SK-N-SH (cell line): ENCODE results near the gene CSNK2A3.

Source experiments
- FOXM1 ChIP-seq: IDR thresholded peaks from 2 replicates; pipeline ENCODE4 v1.4.0; 2012; ENCODE audit warnings: low read depth, mild to moderate bottlenecking
- MXI1 ChIP-seq: IDR thresholded peaks from 2 replicates; pipeline ENCODE4 v1.6.1; 2012; ENCODE audit warnings: mild to moderate bottlenecking, low read depth, low read length, improper control_type of control experiment
- RAD21 ChIP-seq: IDR thresholded peaks from 2 replicates; pipeline ENCODE4 v1.6.1; 2012; ENCODE audit warnings: mild to moderate bottlenecking, low read length
- TEAD4 ChIP-seq: IDR thresholded peaks from 2 replicates; pipeline ENCODE4 v1.4.0; 2012; ENCODE audit warnings: mild to moderate bottlenecking, borderline replicate concordance; ENCODE audit not compliant: insufficient read depth
- ZBTB33 ChIP-seq: IDR thresholded peaks from 2 replicates; pipeline ENCODE4 v1.4.0; 2012; ENCODE audit warnings: low read depth, borderline replicate concordance
- TF ChIP-seq, protein P1 (sequence below): fragments of 200-600 bp; sonication (generic); IDR thresholded peaks from 2 replicates; pipeline ENCODE4 v1.6.1; 2017; ENCODE audit warnings: antibody characterized with exemption, mild to moderate bottlenecking, moderate library complexity
- TF ChIP-seq, protein P2 (sequence below): fragments of 150-350 bp; IDR thresholded peaks from 2 replicates; pipeline ENCODE4 v1.6.1; 2017; ENCODE audit warnings: antibody characterized with exemption, low read length, low read depth, borderline replicate concordance

DNA sequence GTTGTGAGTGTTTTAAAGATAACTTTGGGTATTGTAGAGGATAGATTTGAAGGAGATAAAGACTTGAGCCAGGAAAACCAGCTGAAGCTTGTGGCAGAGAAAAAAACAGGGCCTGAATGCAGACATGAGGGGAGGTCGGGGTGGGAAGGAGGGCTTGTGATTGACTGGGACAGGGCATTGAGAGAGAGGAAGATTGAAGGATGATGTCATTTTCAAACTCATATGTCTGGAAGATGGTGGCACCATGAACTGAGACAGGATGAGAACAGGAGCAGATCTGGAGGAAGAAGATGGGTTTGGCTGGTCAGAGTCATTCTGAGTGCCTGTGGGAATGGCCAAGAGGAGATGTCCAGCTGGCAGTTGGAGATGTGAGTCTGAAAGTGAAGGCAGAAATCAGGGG is 14.7 kb downstream of the CSNK2A3 start:
- TF ChIP-seq MXI1 (no peak), TEAD4 (no peak), FOXM1 (no peak), RAD21 (no peak), ZBTB33 (no peak)
- TF ChIP-seq, protein P1, sequence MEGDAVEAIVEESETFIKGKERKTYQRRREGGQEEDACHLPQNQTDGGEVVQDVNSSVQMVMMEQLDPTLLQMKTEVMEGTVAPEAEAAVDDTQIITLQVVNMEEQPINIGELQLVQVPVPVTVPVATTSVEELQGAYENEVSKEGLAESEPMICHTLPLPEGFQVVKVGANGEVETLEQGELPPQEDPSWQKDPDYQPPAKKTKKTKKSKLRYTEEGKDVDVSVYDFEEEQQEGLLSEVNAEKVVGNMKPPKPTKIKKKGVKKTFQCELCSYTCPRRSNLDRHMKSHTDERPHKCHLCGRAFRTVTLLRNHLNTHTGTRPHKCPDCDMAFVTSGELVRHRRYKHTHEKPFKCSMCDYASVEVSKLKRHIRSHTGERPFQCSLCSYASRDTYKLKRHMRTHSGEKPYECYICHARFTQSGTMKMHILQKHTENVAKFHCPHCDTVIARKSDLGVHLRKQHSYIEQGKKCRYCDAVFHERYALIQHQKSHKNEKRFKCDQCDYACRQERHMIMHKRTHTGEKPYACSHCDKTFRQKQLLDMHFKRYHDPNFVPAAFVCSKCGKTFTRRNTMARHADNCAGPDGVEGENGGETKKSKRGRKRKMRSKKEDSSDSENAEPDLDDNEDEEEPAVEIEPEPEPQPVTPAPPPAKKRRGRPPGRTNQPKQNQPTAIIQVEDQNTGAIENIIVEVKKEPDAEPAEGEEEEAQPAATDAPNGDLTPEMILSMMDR = no peak
- TF ChIP-seq, protein P2, sequence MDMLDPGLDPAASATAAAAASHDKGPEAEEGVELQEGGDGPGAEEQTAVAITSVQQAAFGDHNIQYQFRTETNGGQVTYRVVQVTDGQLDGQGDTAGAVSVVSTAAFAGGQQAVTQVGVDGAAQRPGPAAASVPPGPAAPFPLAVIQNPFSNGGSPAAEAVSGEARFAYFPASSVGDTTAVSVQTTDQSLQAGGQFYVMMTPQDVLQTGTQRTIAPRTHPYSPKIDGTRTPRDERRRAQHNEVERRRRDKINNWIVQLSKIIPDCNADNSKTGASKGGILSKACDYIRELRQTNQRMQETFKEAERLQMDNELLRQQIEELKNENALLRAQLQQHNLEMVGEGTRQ = no peak
